Measurements from ENCODE around the gene LRP8. TPM values are rescaled to one million over a fixed set of nuclear protein-coding genes. Genes with fewer than 3 reads are reported as not detected.

LRP8 gene
- total and polyA plus RNA-seq, 8 donors = 6.8 to 36.6 (median 9.3) TPM

DNA sequence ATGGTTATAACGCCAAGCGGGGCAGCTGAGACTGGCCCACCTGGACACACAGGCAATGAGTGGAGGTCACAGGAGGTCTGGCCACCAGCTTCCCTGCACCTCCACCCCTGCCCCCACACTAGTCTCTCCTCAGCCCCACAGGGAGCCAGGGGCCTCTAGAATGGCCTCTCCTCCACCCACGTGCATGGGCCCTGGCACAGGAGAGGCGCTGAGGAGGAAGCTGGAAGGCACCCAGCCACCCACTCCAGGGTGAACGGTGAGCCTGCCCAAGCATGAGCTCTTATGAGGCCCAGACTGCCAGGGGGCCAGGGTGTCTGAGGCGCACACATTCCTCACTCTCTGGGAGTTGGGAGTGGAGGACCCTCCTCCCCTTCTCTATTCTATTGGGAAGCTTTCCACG, 22.2 kb downstream of the LRP8 start:
- Histone ChIP-seq H3K27ac (no peak overlapping the region), H3K9me3 (no peaks in the 10 kb centered on the region), H3K27me3 (no peaks in the 10 kb centered on the region), H3K4me1 (peaks cover 0 to 3% of the 10 kb centered on the region in 2 donors), H3K4me3 (no peak overlapping the region), H3K36me3 (no peaks in the 10 kb centered on the region)
- intact Hi-C loops (cut with DNase I) = no loop called here
- DNase-seq (peak in 2 of 4 donors; percentile 74 to 86), ATAC-seq (peak; percentile 90)
- TF ChIP-seq, protein P1, sequence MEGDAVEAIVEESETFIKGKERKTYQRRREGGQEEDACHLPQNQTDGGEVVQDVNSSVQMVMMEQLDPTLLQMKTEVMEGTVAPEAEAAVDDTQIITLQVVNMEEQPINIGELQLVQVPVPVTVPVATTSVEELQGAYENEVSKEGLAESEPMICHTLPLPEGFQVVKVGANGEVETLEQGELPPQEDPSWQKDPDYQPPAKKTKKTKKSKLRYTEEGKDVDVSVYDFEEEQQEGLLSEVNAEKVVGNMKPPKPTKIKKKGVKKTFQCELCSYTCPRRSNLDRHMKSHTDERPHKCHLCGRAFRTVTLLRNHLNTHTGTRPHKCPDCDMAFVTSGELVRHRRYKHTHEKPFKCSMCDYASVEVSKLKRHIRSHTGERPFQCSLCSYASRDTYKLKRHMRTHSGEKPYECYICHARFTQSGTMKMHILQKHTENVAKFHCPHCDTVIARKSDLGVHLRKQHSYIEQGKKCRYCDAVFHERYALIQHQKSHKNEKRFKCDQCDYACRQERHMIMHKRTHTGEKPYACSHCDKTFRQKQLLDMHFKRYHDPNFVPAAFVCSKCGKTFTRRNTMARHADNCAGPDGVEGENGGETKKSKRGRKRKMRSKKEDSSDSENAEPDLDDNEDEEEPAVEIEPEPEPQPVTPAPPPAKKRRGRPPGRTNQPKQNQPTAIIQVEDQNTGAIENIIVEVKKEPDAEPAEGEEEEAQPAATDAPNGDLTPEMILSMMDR (IDR thresholded peaks at IDR 0.05) = no peak

DNA sequence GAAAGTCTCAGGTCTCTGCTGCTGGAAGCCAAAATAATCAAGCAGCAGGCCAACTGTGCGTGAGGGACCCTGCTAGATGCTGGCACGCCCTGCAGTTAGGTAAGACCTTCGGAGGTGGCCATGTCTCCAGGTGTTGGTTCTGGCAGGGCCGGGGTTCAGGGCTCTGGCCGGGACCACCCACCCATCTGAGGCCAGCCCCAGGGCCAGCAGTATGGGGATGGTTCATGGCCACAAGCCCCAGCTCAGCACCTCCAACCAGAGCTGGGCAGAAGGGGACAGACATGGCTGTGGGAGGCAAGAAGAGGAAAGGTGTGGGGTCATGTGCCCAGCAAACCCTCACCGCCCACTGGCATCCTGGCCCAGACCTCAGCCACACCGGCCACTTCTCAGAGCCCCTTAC, 23.3 kb downstream of the LRP8 start:
- Histone ChIP-seq H3K36me3 (no peaks in the 10 kb centered on the region), H3K27me3 (no peaks in the 10 kb centered on the region), H3K4me3 (no peak overlapping the region), H3K27ac (no peak overlapping the region), H3K9me3 (no peaks in the 10 kb centered on the region), H3K4me1 (peaks cover 0 to 3% of the 10 kb centered on the region in 2 donors)
- DNase-seq (no peak), ATAC-seq (no peak)
- intact Hi-C loops (cut with DNase I) = no loop called here
- TF ChIP-seq, protein P1 (IDR thresholded peaks at IDR 0.05) = no peak

DNA sequence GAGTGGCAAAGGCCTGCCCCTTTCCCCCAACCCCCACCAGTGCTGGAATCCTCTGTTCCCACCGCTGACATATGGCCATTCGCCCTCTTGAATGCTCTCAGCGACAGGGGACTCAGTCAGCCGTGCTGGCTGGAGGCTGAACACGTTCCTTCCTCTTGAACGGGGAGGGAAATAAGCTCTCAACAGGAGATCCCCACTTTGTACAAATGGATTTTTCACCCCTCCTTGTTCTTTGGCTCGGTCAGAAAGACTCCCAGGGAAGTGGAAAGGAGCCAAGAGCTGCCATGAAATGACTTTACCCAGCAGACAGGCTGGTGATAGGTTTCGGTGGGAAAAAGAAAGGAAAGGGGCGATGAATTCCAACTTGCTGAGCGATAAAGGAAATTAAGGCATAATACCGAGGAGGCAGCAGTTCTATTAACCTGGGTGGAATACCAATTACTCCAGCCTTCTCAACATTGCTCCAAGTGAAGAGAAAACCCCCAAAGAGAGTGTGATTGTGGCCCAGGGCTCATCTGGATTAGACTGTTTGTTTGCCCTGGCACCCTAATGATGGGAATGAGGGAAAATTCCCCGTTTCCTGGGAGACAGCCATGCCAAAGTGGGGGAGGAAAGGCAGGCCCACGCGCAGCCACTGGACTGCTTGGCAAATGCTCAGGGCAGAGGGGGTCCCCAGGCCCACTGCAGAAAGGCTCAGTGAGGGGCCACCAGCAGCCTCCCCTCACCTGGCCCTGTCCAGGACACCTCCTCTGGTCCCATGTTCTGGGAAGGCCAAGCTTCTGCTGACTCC, 23.9 kb downstream of the LRP8 start:
- Histone ChIP-seq H3K27ac (no peak overlapping the region), H3K36me3 (no peaks in the 10 kb centered on the region), H3K27me3 (no peaks in the 10 kb centered on the region), H3K4me1 (peaks cover 0 to 3% of the 10 kb centered on the region in 2 donors), H3K4me3 (no peak overlapping the region), H3K9me3 (no peaks in the 10 kb centered on the region)
- TF ChIP-seq, protein P1 (IDR thresholded peaks at IDR 0.05) = no peak
- intact Hi-C loops (cut with DNase I) = no loop called here
- no peak for DNase-seq
- peak; percentile 17 for ATAC-seq

DNA sequence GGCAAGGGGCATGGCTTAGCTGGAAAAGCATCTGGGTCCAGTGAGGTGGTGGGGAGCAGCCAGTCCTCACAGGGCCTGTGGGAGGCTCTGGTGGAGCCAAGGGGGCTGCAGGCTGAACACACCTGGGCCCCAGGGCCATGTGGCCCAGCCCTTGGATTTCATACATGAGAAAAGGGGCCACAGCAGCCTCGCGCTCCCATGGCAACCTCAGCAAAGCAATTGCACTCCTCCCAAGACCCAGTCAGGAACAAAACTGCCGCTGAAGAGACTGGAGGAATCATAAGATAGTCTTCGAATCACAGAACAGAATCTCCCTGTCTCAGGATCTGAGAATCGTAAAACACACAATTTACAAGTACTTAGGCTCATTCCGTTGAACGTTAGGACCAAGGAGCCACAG, 24.6 kb downstream of the LRP8 start:
- Histone ChIP-seq H3K36me3 (no peaks in the 10 kb centered on the region), H3K4me1 (peaks cover 0 to 3% of the 10 kb centered on the region in 2 donors), H3K9me3 (no peaks in the 10 kb centered on the region), H3K27me3 (no peaks in the 10 kb centered on the region), H3K4me3 (no peak overlapping the region), H3K27ac (no peak overlapping the region)
- ATAC-seq (no peak), DNase-seq (no peak)
- TF ChIP-seq, protein P1 (IDR thresholded peaks at IDR 0.05) = no peak
- intact Hi-C loops (cut with DNase I) = no loop called here

DNA sequence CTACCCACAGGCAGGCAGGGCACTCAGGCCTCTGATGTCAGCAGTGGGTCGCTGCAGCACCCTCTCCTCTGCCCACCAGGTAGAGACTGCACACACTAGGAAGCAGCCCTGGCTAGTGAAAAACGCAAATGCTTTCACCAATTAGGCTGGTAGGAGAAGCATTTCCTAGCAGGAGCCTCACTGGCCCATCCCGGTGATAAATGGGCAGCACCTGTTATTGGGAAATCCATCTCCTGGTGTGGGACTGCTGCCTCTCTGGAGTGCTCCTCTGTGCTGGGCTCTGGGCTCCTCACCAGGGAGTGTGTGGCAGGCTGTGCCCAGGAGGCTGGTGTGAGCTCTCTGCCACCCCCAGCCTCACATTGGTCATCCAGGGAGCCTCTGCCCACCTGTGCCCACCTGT, 28.6 kb downstream of the LRP8 start:
- TF ChIP-seq, protein P1 (IDR thresholded peaks at IDR 0.05) = no peak
- Histone ChIP-seq H3K4me1 (peaks cover 0 to 1% of the 10 kb centered on the region in 2 donors), H3K9me3 (no peaks in the 10 kb centered on the region), H3K27ac (no peak overlapping the region), H3K27me3 (no peaks in the 10 kb centered on the region), H3K36me3 (no peaks in the 10 kb centered on the region), H3K4me3 (no peak overlapping the region)
- DNase-seq (no peak), ATAC-seq (no peak)
- intact Hi-C loops (cut with DNase I) = no loop called here
